ENCODE results near the gene SLC6A7.
A peak's percentile ranks its signal among the peaks of the same experiment; 100 is the strongest.

The SLC6A7 gene

GRCh38 chr5:150196514-150196913 lies 6.7 kb downstream of the SLC6A7 start:
- DNase-seq = no peak

- DNase-seq = no peak
These were observed 7.1 kb downstream of the SLC6A7 start for GRCh38 chr5:150196986-150197385.

DNA sequence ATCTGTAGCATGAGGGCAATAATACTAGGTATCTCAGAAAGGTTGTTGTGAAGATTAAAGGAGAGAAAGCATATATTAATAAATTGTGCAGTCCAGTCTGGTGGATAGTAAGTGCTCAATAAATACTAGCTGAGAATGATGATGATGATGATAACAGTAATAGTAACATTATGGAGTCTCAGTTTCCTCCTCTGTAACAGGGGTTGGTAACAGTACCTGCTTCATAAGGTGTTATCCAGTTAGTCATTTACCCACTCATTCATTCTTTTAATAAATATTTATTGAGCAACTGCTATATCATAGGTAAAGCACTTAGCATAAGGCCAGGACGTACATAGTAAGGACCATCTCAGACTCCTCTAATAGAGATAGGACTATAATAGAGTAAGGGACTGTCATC lies 7.6 kb downstream of the SLC6A7 start:
- no peak for DNase-seq

GRCh38 chr5:150202501-150202900 lies 12.6 kb downstream of the SLC6A7 start:
- DNase-seq = no peak

DNA sequence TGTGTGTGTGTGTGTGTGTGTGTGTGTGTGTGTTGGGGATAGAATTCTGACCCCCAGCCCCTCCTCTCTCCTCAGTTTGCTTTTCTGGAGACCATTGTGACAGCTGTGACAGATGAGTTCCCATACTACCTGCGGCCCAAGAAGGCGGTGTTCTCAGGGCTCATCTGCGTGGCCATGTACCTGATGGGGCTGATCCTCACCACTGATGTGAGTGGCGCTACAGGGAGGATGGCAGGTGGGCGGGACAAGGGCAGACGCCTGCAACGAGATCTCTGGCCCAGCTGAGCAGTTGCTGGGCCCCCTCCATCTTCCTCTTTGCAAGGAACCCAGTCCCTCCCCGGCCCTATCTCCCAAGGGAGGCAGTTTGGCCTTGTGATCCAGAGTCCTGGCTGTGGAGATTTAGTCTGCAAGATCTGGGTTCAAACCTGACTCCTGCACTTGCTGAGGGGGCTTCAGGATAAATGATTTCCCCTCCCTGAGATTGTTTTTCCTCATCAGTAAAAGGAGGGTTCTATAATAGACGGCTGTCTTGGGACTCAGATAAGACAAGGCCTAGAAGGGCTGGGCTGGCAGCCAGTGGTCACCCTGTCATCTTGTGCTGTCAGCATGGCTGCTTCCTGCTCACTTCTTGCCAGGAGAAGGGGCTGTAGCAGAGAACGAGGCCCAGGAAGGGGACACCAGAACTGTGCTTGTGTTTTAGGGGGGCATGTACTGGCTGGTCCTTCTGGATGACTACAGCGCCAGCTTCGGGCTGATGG lies 14.1 kb downstream of the SLC6A7 start:
- DNase-seq = no peak

DNA sequence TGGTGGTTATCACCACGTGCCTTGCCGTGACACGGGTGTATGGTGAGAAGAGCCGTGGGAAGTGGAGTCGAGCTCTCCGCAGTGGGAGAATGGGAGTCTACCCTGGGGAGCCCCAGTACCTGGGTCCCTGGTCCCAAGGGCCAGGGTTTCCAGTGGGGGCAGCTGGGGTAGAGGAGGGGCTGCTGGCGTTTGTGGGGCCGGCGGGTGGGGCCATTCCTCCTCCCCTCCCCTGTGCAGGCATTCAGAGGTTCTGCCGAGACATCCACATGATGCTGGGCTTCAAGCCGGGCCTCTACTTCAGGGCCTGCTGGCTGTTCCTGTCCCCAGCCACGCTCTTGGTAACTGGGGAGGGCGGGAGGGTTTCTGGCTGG lies 14.7 kb downstream of the SLC6A7 start:
- DNase-seq = no peak

DNA sequence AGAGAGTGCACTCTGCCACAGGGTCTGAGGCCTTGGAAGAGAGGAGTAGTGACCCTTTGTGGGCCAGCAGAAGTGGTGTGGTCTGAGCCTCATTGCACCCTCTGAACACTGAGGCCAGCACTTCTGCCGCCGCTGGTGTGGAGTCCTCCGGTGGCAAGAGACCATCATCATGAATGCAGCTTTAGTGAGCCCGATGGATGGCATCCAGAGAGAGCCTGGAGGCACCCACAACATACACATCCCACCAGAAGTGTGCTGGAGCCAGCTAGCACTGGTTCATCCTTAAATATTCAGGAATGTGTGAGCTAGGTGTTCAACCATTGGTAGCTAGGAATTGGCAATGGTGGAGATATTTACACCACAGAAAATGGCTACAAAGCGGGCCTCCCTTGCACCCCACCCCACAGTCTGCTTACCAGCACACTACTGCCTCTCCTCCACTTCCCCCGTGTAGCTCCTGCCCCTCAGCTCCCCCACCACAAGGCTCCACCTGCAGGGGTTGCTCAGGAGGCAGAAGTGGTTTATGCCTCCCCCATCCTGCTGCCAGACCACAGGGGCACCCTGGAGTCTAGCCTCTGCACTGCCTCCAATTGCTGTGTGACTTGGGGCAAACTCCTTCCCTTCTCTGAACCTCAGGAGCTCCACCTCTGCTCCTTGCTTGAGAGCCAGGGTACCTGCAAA lies 16.4 kb downstream of the SLC6A7 start:
- DNase-seq = no peak

GRCh38 chr5:150206779-150207115 lies 16.9 kb downstream of the SLC6A7 start:
- no peak for DNase-seq

GRCh38 chr5:150208187-150209098 lies 18.6 kb downstream of the SLC6A7 start:
- DNase-seq = no peak

DNA sequence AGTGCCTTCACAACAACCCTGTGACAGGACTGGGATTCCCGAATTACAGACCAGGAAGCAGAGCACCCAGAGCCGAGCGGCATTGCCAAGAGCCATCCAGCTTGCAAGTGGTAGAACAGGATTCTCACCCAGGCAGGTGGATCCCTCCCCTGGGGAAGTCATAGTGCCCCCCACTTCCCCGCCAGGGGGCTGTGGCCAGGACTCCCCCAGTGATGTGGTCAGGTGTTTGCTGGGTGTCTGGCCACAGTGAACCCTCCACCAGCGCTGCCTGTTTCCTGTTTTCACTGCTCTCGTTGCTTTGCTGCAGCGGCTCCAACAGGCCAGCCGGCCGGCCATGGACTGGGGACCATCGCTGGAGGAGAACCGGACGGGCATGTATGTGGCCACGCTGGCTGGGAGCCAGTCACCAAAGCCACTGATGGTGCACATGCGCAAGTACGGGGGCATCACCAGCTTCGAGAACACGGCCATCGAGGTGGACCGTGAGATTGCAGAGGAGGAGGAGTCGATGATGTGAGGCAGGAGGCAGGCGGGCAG lies 19.3 kb downstream of the SLC6A7 start:
- DNase-seq = no peak

DNA sequence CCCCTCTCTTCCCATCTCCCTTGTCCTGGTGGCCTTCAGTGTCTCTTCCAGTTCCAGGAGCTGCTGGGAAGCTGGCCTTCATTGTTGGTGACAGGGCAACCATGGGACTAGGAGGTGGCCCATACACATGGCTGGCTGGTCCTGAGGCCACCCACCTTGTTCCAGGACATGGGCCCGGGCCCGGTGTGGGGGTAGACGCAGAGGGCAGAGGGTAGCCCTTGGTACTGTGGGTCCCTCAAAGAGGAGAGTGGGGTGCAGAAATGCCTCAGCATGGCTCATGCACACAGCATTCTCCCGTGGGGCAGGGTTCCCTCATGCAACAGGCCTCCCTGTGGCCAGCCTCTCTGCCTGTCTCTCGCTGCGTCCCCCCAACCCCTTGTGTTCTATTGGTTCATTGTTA lies 20.8 kb downstream of the SLC6A7 start:
- DNase-seq = no peak

DNA sequence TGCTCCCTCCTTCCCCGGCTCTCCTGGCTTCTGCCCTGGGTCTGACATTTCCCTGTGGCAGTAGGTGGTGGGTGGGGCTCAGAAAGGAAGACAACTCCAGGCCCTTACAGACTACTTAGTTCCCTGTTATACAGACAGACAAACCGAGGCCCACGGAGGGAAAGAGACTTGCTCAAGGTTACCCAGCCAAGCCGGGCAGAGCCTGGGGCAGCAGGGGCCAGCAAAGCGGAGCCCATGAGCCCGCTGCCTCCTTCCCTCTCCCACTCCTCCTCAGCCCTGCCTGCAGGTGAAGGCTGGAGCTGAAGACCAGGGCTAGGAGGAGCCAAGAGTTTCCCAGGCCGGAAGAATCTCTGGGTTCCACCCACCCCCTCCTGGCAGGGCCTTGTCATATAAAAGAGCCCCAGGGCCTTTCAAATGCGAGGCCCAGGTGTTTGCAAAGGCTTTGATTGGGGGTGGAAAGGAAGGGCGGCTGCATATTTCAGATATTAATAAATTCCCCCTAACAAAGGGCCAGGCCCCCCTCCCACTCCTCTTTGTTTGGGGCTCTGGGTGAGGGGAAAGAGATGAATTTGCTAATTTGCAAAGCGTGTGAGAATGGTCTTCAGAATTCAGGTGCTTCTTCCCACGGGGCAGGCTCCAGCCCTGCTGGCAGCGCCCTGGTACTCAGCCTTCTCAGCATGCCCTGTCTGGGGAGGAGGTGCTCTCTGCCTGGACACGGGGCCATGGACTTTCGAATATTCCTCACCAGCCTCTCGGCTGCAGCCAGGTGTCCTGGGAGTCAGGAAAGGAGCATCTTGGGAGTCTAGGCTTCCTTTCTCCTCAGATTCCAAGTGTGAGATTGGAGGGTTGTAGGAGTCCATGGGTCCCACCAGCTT lies 21.5 kb downstream of the SLC6A7 start:
- DNase-seq = no peak

DNA sequence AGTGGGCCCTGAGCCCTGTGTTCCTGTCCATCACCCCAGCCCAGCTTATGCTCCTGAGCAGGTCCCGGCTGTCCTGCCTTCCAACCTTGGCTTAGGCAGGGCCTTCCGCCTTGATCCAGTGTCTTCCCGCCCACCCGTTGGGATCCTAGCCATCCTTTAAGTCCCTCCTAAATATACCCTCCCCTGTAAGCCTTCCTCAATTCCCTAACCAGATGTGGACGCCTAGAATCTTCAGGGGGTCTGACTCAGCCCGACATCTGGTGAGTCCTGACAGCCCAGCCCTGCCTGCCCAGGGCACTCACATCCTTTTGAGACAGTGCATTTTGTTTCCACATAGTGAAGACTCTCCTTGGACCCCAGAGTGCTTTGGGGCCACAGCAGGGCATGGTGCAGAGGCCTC lies 23.7 kb downstream of the SLC6A7 start:
- DNase-seq = no peak

DNA sequence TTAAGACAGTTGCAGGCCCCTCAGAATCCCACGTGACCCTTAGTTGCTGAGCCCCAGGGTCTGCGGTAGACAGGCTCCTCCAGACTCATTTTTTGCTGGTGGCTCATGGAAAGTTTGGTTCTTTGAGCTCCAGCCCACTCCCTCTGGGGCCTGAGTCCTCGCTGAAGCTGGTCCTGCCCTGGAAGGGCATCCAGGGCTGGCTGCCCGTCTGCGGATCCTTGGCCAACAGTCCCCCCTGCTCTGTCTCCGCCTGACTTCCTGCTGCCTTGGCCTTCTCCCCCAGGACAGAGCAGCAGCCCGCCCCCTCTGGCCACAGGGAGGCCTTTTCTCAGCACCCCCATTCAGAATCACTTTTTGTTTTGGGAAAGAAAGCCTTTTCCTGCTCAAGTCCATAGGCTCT lies 24.4 kb downstream of the SLC6A7 start:
- no peak for DNase-seq

GRCh38 chr5:150215979-150216944 lies 26.4 kb downstream of the SLC6A7 start:
- no peak for DNase-seq

DNA sequence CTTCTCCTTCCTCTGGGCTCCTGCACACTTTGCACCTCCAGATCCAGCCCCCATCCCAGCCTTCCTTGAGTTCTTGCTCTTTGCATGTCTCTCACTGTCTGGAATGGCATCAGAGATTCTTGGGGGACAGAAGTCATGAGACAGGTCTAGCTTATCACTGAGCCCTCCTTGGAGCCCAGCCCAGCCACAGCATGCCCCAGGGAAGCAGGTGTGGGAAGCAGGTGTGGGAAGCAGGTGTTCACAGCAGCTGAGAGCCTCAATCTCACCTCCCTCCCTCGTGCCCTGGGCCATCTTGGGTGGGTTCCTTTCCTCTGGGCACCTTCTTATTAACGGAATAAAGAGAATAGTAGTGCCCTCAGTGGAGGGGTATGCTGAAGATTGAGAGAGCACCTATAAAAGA lies 27.2 kb downstream of the SLC6A7 start:
- DNase-seq = peak; percentile 39

GRCh38 chr5:150217873-150218692 lies 28.2 kb downstream of the SLC6A7 start:
- peak; percentile 79 for DNase-seq

DNA sequence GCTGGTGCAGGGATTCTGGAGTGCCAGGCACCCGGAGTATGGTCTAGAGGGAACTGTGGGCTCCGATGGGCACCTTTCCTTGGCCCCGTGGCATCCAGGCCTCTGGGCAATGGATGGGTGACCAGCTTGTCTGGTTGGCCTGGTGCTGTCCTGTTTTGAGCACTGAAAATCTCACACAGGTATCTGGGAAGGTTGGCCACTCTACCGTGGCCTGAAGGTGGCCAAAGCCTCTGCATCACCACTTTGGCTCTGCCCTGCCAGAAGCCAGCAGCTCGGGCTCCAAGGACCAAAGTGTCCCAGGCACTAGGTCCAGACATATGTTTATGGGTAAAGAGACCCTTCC lies 28.8 kb downstream of the SLC6A7 start:
- no peak for DNase-seq

DNA sequence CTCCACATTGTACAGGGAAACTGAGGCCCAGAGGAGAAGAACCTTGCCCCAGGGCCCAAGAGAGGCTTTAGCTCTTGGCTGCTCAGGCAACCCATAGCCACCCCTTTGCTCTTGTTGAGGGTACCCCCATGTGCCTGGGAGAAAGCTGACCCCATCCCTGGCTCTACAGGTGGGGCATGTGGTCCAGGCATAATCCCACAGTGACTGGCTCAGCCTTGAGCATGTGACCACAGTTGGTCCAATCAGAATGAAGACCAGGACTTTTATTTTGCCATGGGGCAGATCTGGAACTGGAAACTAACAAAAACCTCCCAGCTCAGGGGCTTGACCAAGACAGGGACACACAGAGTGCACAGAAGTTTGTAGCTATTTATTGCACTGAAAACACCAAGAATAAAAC lies 29.3 kb downstream of the SLC6A7 start:
- no peak for DNase-seq

- DNase-seq = no peak
These were observed 30.0 kb downstream of the SLC6A7 start for GRCh38 chr5:150219861-150220260.

GRCh38 chr5:150221471-150221870 lies 31.6 kb downstream of the SLC6A7 start:
- DNase-seq = no peak
